ENCODE measurements around the gene SLCO4A1.

The SLCO4A1 gene

GRCh38 chr20:62653951-62654685 lies 11.8 kb downstream of the SLCO4A1 start:
- DNase-seq = no peak

GRCh38 chr20:62655282-62656196 lies 13.2 kb downstream of the SLCO4A1 start:
- no peak for DNase-seq

- DNase-seq = no peak
Observed at GRCh38 chr20:62656197-62656918, 14.1 kb downstream of the SLCO4A1 start.

- no peak for DNase-seq
Observed at GRCh38 chr20:62656919-62657588, 14.8 kb downstream of the SLCO4A1 start.

- DNase-seq = no peak
Observed at GRCh38 chr20:62657589-62657942, 15.3 kb downstream of the SLCO4A1 start.

- no peak for DNase-seq
Observed at GRCh38 chr20:62657956-62658355, 15.7 kb downstream of the SLCO4A1 start.

GRCh38 chr20:62658593-62659178 lies 16.4 kb downstream of the SLCO4A1 start:
- DNase-seq = no peak

GRCh38 chr20:62659488-62660239 lies 17.4 kb downstream of the SLCO4A1 start:
- DNase-seq = no peak

- no peak for DNase-seq
Observed at GRCh38 chr20:62660240-62660615, 17.9 kb downstream of the SLCO4A1 start.

- DNase-seq = no peak
Observed at GRCh38 chr20:62660768-62661167, 18.5 kb downstream of the SLCO4A1 start.

GRCh38 chr20:62661647-62662046 lies 19.3 kb downstream of the SLCO4A1 start:
- no peak for DNase-seq

GRCh38 chr20:62662422-62662821 lies 20.1 kb downstream of the SLCO4A1 start:
- no peak for DNase-seq

- DNase-seq = no peak
Observed at GRCh38 chr20:62663145-62664018, 21.1 kb downstream of the SLCO4A1 start.

- no peak for DNase-seq
Observed at GRCh38 chr20:62664019-62664971, 22.0 kb downstream of the SLCO4A1 start.

GRCh38 chr20:62665153-62665754 lies 23.0 kb downstream of the SLCO4A1 start:
- no peak for DNase-seq

GRCh38 chr20:62665826-62666735 lies 23.8 kb downstream of the SLCO4A1 start:
- DNase-seq = peak; percentile 93

GRCh38 chr20:62666736-62667529 lies 24.6 kb downstream of the SLCO4A1 start:
- DNase-seq = peak; percentile 66

Measured in NCI-H345 (cell line).